GM15510 (cell line): ENCODE measurements around the gene LRRC14B.

ENCODE experiments used
- POLR2A ChIP-seq: IDR thresholded peaks from 3 replicates; pipeline ENCODE4 v1.6.1; 2011; ENCODE audit warnings: borderline replicate concordance; ENCODE audit not compliant: insufficient read length; ENCODE audit errors: extremely low read depth

LRRC14B gene

DNA sequence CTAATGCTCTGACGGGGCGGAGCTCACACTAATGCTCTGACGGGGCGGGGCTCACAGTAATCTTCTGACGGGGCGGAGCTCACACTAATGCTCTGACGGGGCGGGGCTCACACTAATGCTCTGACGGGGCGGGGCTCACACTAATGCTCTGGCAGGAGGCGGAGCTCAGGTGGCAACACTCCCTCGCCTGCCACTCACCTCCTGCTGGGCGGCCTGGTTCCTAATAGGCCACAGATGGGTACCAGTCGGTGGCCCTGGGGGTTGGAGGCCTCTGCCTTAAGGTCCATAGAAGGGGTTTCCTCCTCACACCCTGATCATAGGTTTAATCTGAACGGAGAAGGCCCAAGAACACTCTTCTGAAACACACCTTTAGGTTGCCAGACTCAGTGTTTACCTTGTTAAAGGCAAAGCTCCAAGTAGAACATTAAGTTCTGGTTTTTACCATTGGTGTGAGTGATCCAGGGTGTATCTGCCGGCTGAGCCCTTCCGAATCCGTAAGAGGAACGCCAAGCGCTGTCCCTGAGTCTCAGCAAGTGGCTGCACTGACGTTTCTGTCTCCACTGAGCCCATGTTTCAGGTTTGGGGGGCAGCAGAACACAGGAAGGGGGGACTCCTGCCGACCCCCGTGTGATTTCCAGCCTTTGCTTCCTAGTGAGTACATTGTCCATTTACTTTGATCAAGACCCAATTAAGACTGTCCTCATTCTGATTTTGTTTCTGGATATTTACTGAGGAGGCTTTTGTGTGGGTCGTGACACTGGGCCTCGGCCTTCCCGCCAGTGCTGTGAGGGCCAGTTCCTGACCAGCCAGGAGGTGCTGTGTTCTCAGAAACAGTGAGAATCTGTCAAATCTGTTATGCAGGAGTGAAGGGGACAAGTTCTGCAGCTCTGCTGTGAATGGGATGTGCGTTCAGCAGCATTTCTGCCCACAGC, 24.6 kb upstream of the LRRC14B start:
- TF ChIP-seq POLR2A = no peak

- no peak for TF ChIP-seq POLR2A
Measured at GRCh38 chr5:167511-167910, 23.8 kb upstream of the LRRC14B start.

DNA sequence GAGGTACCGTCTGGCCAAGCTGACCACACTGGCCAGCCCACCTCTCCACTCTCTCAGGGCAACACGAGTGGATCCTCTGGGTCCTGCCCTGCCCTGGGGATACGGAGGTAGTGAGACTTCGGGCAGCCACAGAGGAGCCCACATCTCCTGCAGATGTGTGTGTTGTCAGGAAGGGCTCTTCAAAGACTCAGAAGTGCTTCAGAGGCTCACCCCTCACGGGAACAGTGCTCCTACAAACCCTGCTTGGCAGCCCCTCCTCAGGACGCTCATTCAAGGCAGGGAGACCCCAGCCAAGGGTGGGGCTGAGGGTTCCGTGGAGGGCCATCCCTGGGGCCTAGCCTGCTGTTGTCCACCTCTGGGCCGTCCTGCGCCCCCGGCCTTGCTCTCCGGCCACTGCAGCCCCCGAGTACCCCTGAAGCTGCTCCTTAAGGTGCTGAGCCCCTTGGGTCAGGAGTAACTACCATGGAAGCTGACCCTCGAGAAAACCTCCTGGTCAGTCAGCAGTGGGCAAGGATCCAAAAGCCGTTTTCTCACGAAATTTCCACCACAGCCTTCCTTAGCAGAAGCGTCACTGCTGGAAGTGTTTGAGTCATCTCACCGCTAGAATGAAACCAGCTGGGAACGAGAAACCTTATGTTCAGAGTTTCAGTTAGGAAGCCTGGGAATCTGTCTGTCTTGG, 23.2 kb upstream of the LRRC14B start:
- TF ChIP-seq POLR2A = no peak

- TF ChIP-seq POLR2A = no peak
Measured at GRCh38 chr5:169071-169727, 22.1 kb upstream of the LRRC14B start.

GRCh38 chr5:169728-170094, 21.6 kb upstream of the LRRC14B start:
- TF ChIP-seq POLR2A = no peak

- no peak for TF ChIP-seq POLR2A
Measured at GRCh38 chr5:170971-171800, 20.1 kb upstream of the LRRC14B start.

GRCh38 chr5:171801-172331, 19.4 kb upstream of the LRRC14B start:
- TF ChIP-seq POLR2A = no peak

DNA sequence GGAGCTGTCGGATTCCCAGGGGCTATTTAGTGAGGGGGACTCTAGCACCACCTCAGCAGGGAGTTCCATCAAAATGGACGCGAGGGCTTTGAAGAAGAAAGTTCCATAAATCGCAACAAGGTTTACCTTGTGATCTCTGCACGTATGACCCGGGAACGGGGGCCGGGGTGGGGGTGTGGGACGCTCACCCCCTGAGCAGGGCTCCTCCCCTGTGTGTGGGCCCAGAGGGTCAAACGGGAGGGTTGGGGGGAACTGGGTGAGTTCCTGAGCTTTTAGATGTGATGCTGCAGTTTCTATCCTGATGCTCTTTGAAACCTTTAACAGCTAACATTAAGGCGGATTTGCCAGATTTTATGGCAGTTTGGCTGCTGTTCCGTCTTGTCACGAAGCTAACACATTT, 18.9 kb upstream of the LRRC14B start:
- TF ChIP-seq POLR2A = no peak

- TF ChIP-seq POLR2A = no peak
Measured at GRCh38 chr5:172841-173251, 18.4 kb upstream of the LRRC14B start.

- no peak for TF ChIP-seq POLR2A
Measured at GRCh38 chr5:173392-174290, 17.7 kb upstream of the LRRC14B start.

GRCh38 chr5:174291-174600, 17.0 kb upstream of the LRRC14B start:
- TF ChIP-seq POLR2A = no peak

DNA sequence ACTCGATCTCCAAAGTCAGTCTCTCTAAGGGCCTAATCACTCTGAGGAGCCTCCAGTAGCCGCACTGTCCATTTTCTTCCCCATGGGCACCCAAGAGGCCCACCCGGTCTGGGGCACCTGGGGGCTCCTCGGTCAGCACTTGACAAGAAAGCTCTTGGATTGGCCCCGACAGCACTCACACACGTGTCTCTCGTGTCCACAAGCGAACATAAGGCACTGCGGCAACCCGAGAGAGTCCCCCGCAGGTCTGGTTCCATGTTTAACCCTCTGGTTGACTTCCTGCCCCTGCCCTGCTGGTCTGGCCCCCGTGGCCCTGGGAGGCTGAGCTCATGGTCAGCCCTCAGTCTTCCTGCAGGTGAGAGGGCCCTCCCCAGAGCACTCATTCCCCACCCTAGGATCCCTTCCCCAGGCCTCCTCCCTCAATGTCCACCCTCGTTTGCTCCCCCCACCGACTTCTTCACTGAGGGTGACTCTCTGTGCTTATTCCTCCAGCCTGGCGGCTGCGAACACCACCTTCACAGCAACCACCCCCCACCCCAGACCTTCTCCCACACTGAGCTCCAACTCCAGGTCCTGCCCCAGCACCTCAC, 16.3 kb upstream of the LRRC14B start:
- TF ChIP-seq POLR2A = no peak

DNA sequence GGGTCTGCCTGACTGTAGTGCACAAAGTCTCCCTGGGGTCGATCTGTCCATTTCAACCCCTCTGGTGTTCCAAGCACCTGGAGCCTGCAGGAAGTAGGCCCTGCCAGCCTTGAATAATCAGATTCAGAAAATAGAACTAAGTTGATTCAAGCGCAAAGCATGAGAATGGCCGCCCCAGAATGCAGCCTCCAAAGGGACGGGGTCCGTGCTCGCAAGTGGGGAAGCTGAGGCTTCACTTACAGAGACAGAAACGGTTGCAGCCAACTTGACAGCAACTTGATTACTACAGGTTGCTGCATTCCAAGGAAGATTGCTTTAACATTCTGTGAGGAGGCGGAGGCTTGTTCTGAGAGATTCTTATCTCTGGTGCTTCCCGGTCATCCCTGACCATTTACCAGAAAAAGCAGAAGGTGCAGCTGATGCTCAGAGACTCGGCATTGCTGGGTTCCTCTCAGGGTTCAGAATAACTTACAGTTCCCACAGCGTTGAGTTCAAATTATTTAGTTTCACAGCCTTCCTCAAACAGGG, 14.9 kb upstream of the LRRC14B start:
- TF ChIP-seq POLR2A = no peak
